HEK293 (cell line): ENCODE measurements around the gene EED.
A peak's percentile ranks its signal among the peaks of the same experiment; 100 is the strongest.
"Not testable (repeated sequence)": the region's sequence is repeated elsewhere in the genome, so short reads cannot be mapped to it uniquely, and the experiment has no call there.

Source experiments
- CTCF ChIA-PET: fragments of 350-600 bp; formaldehyde crosslinking; extraction: SDS; loops from one replicate; lab custom pipeline; 2021; ENCODE audit warnings: antibody characterized with exemption; lab: Yijun Ruan, JAX
- POLR2A ChIA-PET: fragments of 300-600 bp; formaldehyde crosslinking; extraction: SDS; loops from one replicate; lab custom pipeline; 2020; ENCODE audit warnings: antibody characterized with exemption, inconsistent platforms; lab: Yijun Ruan, JAX
- H3K27ac ChIP-seq: fragments of 200-500 bp; sonication (Bioruptor generic); 2 replicates; pipeline ENCODE4 v1.5.1; 2014; ENCODE audit warnings: low read depth, low read length, control low read depth, inconsistent platforms; ENCODE audit errors: extremely low read depth
- H3K36me3 ChIP-seq, 2 experiments: fragments of 200-500 bp in 1 of 2; sonication (Bioruptor generic) in 1 of 2; 1 replicate in 1 of 2; 2 replicates in 1 of 2; pipeline ENCODE4 v1.5.1; 2014 to 2017; ENCODE audit warnings: inconsistent platforms in 2 of 2, low read length in 2 of 2; ENCODE audit not compliant: control insufficient read depth in 2 of 2, insufficient read depth in 1 of 2
- H3K4me1 ChIP-seq: fragments of 200-500 bp; sonication (Bioruptor generic); 2 replicates; pipeline ENCODE4 v1.5.1; 2014; ENCODE audit warnings: mild to moderate bottlenecking, low read length, inconsistent platforms; ENCODE audit not compliant: control insufficient read depth, insufficient read depth
- H3K4me3 ChIP-seq: 2 replicates; pipeline ENCODE4 v1.5.1; 2011; ENCODE audit warnings: low read depth, mild to moderate bottlenecking, control low read depth, low read length, moderate library complexity
- H3K9me3 ChIP-seq: fragments of 200-500 bp; sonication (Bioruptor generic); 2 replicates; pipeline ENCODE4 v1.5.1; 2014; ENCODE audit warnings: low read depth, low read length, inconsistent platforms; ENCODE audit not compliant: control insufficient read depth, insufficient read depth
- AEBP2 ChIP-seq: fragments of 450-650 bp; formaldehyde crosslinking; IDR thresholded peaks from 2 replicates; pipeline ENCODE4 v1.5.1; 2016; ENCODE audit warnings: missing biosample characterization, missing genetic modification characterization, borderline replicate concordance
- ELK4 ChIP-seq: IDR thresholded peaks from 2 replicates; pipeline ENCODE4 v1.6.1; 2011; ENCODE audit warnings: mild to moderate bottlenecking, low read depth, low read length, borderline replicate concordance
- KLF10 ChIP-seq: fragments of 450-650 bp; IDR thresholded peaks from 2 replicates; pipeline ENCODE4 v1.5.1; 2018; ENCODE audit warnings: missing biosample characterization, mild to moderate bottlenecking, missing genetic modification characterization
- KLF8 ChIP-seq: fragments of 450-650 bp; formaldehyde crosslinking; IDR thresholded peaks from 2 replicates; pipeline ENCODE4 v1.5.1; 2016; ENCODE audit warnings: missing biosample characterization, missing genetic modification characterization
- TCF7L2 ChIP-seq: IDR thresholded peaks from 2 replicates; pipeline ENCODE4 v1.6.1; 2011; ENCODE audit warnings: low read depth, mild to moderate bottlenecking, inconsistent platforms, low read length, moderate library complexity, borderline replicate concordance
- TRIM28 ChIP-seq: IDR thresholded peaks from 2 replicates; pipeline ENCODE4 v1.6.1; 2011; ENCODE audit warnings: low read length, control low read depth, borderline replicate concordance
- ZBTB10 ChIP-seq: fragments of 450-650 bp; formaldehyde crosslinking; IDR thresholded peaks from 2 replicates; pipeline ENCODE4 v1.5.1; 2016; ENCODE audit warnings: missing biosample characterization, missing genetic modification characterization
- ZBTB17 ChIP-seq: fragments of 450-650 bp; formaldehyde crosslinking; IDR thresholded peaks from 2 replicates; pipeline ENCODE4 v1.5.1; 2016; ENCODE audit warnings: missing biosample characterization, missing genetic modification characterization
- ZFP3 ChIP-seq: fragments of 450-650 bp; formaldehyde crosslinking; IDR thresholded peaks from 2 replicates; pipeline ENCODE4 v1.5.1; 2016; ENCODE audit warnings: low read depth, missing biosample characterization, missing genetic modification characterization
- ZNF133 ChIP-seq: fragments of 450-650 bp; formaldehyde crosslinking; IDR thresholded peaks from 2 replicates; pipeline ENCODE4 v1.5.1; 2016; ENCODE audit warnings: missing biosample characterization, missing genetic modification characterization
- ZNF140 ChIP-seq: fragments of 450-650 bp; formaldehyde crosslinking; IDR thresholded peaks from 2 replicates; pipeline ENCODE4 v1.5.1; 2016; ENCODE audit warnings: missing biosample characterization, missing genetic modification characterization
- ZNF146 ChIP-seq: fragments of 450-650 bp; formaldehyde crosslinking; IDR thresholded peaks from 2 replicates; pipeline ENCODE4 v1.5.1; 2016; ENCODE audit warnings: missing biosample characterization, missing genetic modification characterization
- ZNF184 ChIP-seq: fragments of 450-650 bp; IDR thresholded peaks from 2 replicates; pipeline ENCODE4 v1.5.1; 2018; ENCODE audit warnings: missing biosample characterization, mild to moderate bottlenecking, missing genetic modification characterization
- ZNF202 ChIP-seq: fragments of 450-650 bp; formaldehyde crosslinking; IDR thresholded peaks from 2 replicates; pipeline ENCODE4 v1.5.1; 2016; ENCODE audit warnings: missing biosample characterization, missing genetic modification characterization, borderline replicate concordance
- ZNF223 ChIP-seq: fragments of 450-650 bp; formaldehyde crosslinking; IDR thresholded peaks from 2 replicates; pipeline ENCODE4 v1.5.1; 2016; ENCODE audit warnings: missing biosample characterization, missing genetic modification characterization
- ZNF26 ChIP-seq: fragments of 450-650 bp; formaldehyde crosslinking; IDR thresholded peaks from 2 replicates; pipeline ENCODE4 v1.5.1; 2016; ENCODE audit warnings: missing biosample characterization, missing genetic modification characterization
- ZNF292 ChIP-seq: fragments of 450-650 bp; formaldehyde crosslinking; IDR thresholded peaks from 2 replicates; pipeline ENCODE4 v1.5.1; 2016; ENCODE audit warnings: low read depth, missing biosample characterization, missing genetic modification characterization, borderline replicate concordance
- ZNF335 ChIP-seq: fragments of 450-650 bp; formaldehyde crosslinking; conservative IDR thresholded peaks from 2 replicates; pipeline ENCODE4 v1.5.1; 2016; ENCODE audit warnings: missing biosample characterization, missing genetic modification characterization
- ZNF350 ChIP-seq: fragments of 450-650 bp; formaldehyde crosslinking; IDR thresholded peaks from 2 replicates; pipeline ENCODE4 v1.5.0; 2017; ENCODE audit warnings: missing biosample characterization, mild to moderate bottlenecking, missing genetic modification characterization
- ZNF37A ChIP-seq: fragments of 450-650 bp; IDR thresholded peaks from 2 replicates; pipeline ENCODE4 v1.5.1; 2018; ENCODE audit warnings: missing biosample characterization, missing genetic modification characterization
- ZNF391 ChIP-seq: fragments of 450-650 bp; formaldehyde crosslinking; IDR thresholded peaks from 2 replicates; pipeline ENCODE4 v1.5.1; 2016; ENCODE audit warnings: low read depth, missing biosample characterization, missing genetic modification characterization, borderline replicate concordance
- ZNF48 ChIP-seq: fragments of 450-650 bp; formaldehyde crosslinking; IDR thresholded peaks from 2 replicates; pipeline ENCODE4 v1.5.1; 2016; ENCODE audit warnings: missing biosample characterization, missing genetic modification characterization
- ZNF580 ChIP-seq: fragments of 450-650 bp; formaldehyde crosslinking; IDR thresholded peaks from 2 replicates; pipeline ENCODE4 v1.5.1; 2016; ENCODE audit warnings: missing biosample characterization, missing genetic modification characterization
- ZNF704 ChIP-seq: fragments of 450-650 bp; formaldehyde crosslinking; IDR thresholded peaks from 2 replicates; pipeline ENCODE4 v1.5.1; 2016; ENCODE audit warnings: missing biosample characterization, missing genetic modification characterization
- ZNF791 ChIP-seq: fragments of 450-650 bp; formaldehyde crosslinking; IDR thresholded peaks from 2 replicates; pipeline ENCODE4 v1.5.1; 2016; ENCODE audit warnings: missing biosample characterization, missing genetic modification characterization
- ZSCAN23 ChIP-seq: fragments of 450-650 bp; formaldehyde crosslinking; IDR thresholded peaks from 2 replicates; pipeline ENCODE4 v1.5.1; 2016; ENCODE audit warnings: missing biosample characterization, missing genetic modification characterization

EED gene

GRCh38 chr11:86308710-86309109 is 64.2 kb downstream of the EED start:
- H3K4me1 ChIP-seq, CTCF ChIA-PET, POLR2A ChIA-PET, H3K27ac ChIP-seq, H3K4me3 ChIP-seq, H3K36me3 ChIP-seq, H3K9me3 ChIP-seq: not testable (repeated sequence)
- TF ChIP-seq ZNF580 (tag by site-specific recombination) (0 out of 2 replicates have a peak, but pooled peaks have one; percentile 21), ZNF146 (tag by site-specific recombination) (peak; percentile 91), ZNF202 (tag by site-specific recombination) (0 out of 2 replicates have a peak, but pooled peaks have one; percentile 6)

- Histone ChIP-seq H3K9me3 (no peaks in the 10 kb centered on the region), H3K27ac (no peak overlapping the region), H3K36me3 (peaks cover under 1 to 5% of the 10 kb centered on the region in 2 experiments; a peak in 2 of 3 replicates), H3K4me3 (no peak overlapping the region), H3K4me1 (no peaks in the 10 kb centered on the region)
- no peak for TF ChIP-seq ZNF37A
- no peak for TF ChIP-seq ZNF391 (tag by site-specific recombination)
- no peak for TF ChIP-seq ZNF335 (tag by site-specific recombination)
- no peak for TF ChIP-seq ZNF292
- TF ChIP-seq ZNF48 (tag by site-specific recombination) = no peak
- TF ChIP-seq TRIM28 = no peak
- TF ChIP-seq KLF10 = no peak
- TF ChIP-seq ZBTB10 (tag by site-specific recombination) = no peak
- TF ChIP-seq KLF8 (tag by site-specific recombination) = no peak
- ChIA-PET CTCF (no interaction called here), POLR2A (no interaction called here)
Measured at GRCh38 chr11:86313793-86314192, 69.2 kb downstream of the EED start.

GRCh38 chr11:86314636-86315035 is 70.1 kb downstream of the EED start:
- H3K4me3 ChIP-seq = no peak overlapping the region
- CTCF ChIA-PET = no interaction called here
- POLR2A ChIA-PET = no interaction called here
- no peaks in the 10 kb centered on the region for H3K4me1 ChIP-seq
- no peaks in the 10 kb centered on the region for H3K9me3 ChIP-seq
- H3K36me3 ChIP-seq = peaks cover 7 to 10% of the 10 kb centered on the region in 2 experiments; a peak in 2 of 3 replicates
- H3K27ac ChIP-seq = no peak overlapping the region
- no peak for TF ChIP-seq ELK4
- TF ChIP-seq ZNF26 = no peak
- TF ChIP-seq TCF7L2 = no peak
- TF ChIP-seq ZSCAN23 (tag by site-specific recombination) = no peak
- TF ChIP-seq ZNF223 = no peak
- TF ChIP-seq ZNF350 (tag by site-specific recombination) = no peak
- TF ChIP-seq ZNF704 (tag by site-specific recombination) = no peak
- TF ChIP-seq ZBTB17 (tag by site-specific recombination) = no peak
- TF ChIP-seq AEBP2 (tag by site-specific recombination) = no peak
- no peak for TF ChIP-seq ZNF48 (tag by site-specific recombination)
- no peak for TF ChIP-seq ZFP3
- TF ChIP-seq ZNF133 (tag by site-specific recombination) = no peak
- TF ChIP-seq ZNF140 (tag by site-specific recombination) = no peak
- TF ChIP-seq ZNF184 (tag by site-specific recombination) = no peak
- no peak for TF ChIP-seq ZNF791
